Ectodermal cell (in vitro differentiated cells): ENCODE results near the gene ASPM.

Experiments used
- H3K27ac ChIP-seq: 2 replicates; pipeline ENCODE4 v1.7.0; 2013; ENCODE audit warnings: mild to moderate bottlenecking, low read depth, low read length; ENCODE audit not compliant: insufficient read depth, poor library complexity, severe bottlenecking
- H3K27me3 ChIP-seq: 2 replicates; pipeline ENCODE4 v1.7.0; 2013; ENCODE audit warnings: mild to moderate bottlenecking, low read length; ENCODE audit not compliant: insufficient read depth, control insufficient read depth, poor library complexity, severe bottlenecking
- H3K36me3 ChIP-seq: one replicate; pipeline ENCODE4 v1.7.0; 2013; ENCODE audit warnings: low read length; ENCODE audit not compliant: control insufficient read depth, insufficient read depth
- H3K4me1 ChIP-seq: one replicate; pipeline ENCODE4 v1.7.0; 2013; ENCODE audit warnings: low read length; ENCODE audit not compliant: control insufficient read depth, insufficient read depth
- H3K4me3 ChIP-seq: 2 replicates; pipeline ENCODE4 v1.7.0; 2013; ENCODE audit warnings: low read depth, low read length, control low read depth; ENCODE audit not compliant: insufficient read depth
- H3K9me3 ChIP-seq: 2 replicates; pipeline ENCODE4 v1.7.0; 2013; ENCODE audit warnings: mild to moderate bottlenecking, low read length, moderate library complexity; ENCODE audit not compliant: control insufficient read depth
- WGBS, 2 experiments: methylation state at CpG; one replicate each; pipeline ENCODE4 v1.1.7; 2013; ENCODE audit warnings: missing lambda C conversion rate in 2 of 2; 5-methylcytosine and 5-hydroxymethylcytosine counted together

ASPM gene

GRCh38 chr1:197145446-197146024 is 934 bp downstream of the ASPM start:
- Histone ChIP-seq H3K36me3 (peaks cover 18% of the 10 kb centered on the region), H3K27me3 (no peaks in the 10 kb centered on the region), H3K4me3 (peak overlapping the region; percentile 73), H3K4me1 (no peaks in the 10 kb centered on the region), H3K27ac (no peak overlapping the region), H3K9me3 (no peaks in the 10 kb centered on the region)
- 0 to 1% methylated on average over 3 to 7 of the region's 11 CpGs for WGBS, 2 experiments

- H3K36me3 ChIP-seq, result peaks cover 18% of the 10 kb centered on the region
- no peaks in the 10 kb centered on the region for H3K9me3 ChIP-seq
- 34 to 39% methylated on average over 4 to 5 of the region's 5 CpGs for WGBS, 2 experiments
Observed at GRCh38 chr1:197144570-197145325, 1.7 kb downstream of the ASPM start.

GRCh38 chr1:197143276-197143675 is 3.2 kb downstream of the ASPM start:
- no peak overlapping the region for H3K27ac ChIP-seq
- H3K4me3 ChIP-seq, result no peak overlapping the region
- no peaks in the 10 kb centered on the region for H3K27me3 ChIP-seq
- 78 to 97% methylated on average over 3 to 4 of the region's 5 CpGs for WGBS, 2 experiments
- H3K36me3 ChIP-seq, result peaks cover 24% of the 10 kb centered on the region
- H3K9me3 ChIP-seq, result no peaks in the 10 kb centered on the region
- no peaks in the 10 kb centered on the region for H3K4me1 ChIP-seq

More at GRCh38 chr1:197144570-197145325, 1.7 kb downstream of the ASPM start:
- Histone ChIP-seq H3K4me3 (peak overlapping the region; percentile 73), H3K27ac (no peak overlapping the region), H3K27me3 (no peaks in the 10 kb centered on the region), H3K4me1 (no peaks in the 10 kb centered on the region)

- Histone ChIP-seq H3K4me3 (no peak overlapping the region), H3K27me3 (no peaks in the 10 kb centered on the region), H3K36me3 (peaks cover 28% of the 10 kb centered on the region), H3K9me3 (no peaks in the 10 kb centered on the region), H3K4me1 (no peaks in the 10 kb centered on the region), H3K27ac (no peak overlapping the region)
- WGBS, 2 experiments, result 91 to 94% methylated on average over 1 of the region's 1 CpG
Observed at GRCh38 chr1:197141575-197141974, 4.9 kb downstream of the ASPM start.

GRCh38 chr1:197140121-197140520 is 6.3 kb downstream of the ASPM start:
- no peak overlapping the region for H3K27ac ChIP-seq
- H3K36me3 ChIP-seq, result peaks cover 28% of the 10 kb centered on the region
- H3K4me3 ChIP-seq, result no peak overlapping the region
- H3K27me3 ChIP-seq, result no peaks in the 10 kb centered on the region
- 90 to 100% methylated on average over 2 of the region's 2 CpGs for whole genome bisulfite sequencing, 2 experiments
- H3K4me1 ChIP-seq, result no peaks in the 10 kb centered on the region
- H3K9me3 ChIP-seq, result no peaks in the 10 kb centered on the region

- no peaks in the 10 kb centered on the region for H3K27me3 ChIP-seq
- peaks cover 28% of the 10 kb centered on the region for H3K36me3 ChIP-seq
- no peaks in the 10 kb centered on the region for H3K9me3 ChIP-seq
- no peak overlapping the region for H3K27ac ChIP-seq
- H3K4me1 ChIP-seq, result no peaks in the 10 kb centered on the region
- WGBS, 2 experiments, result 95 to 96% methylated on average over 15 of the region's 15 CpGs
- H3K4me3 ChIP-seq, result no peak overlapping the region
Observed at GRCh38 chr1:197139169-197139568, 7.3 kb downstream of the ASPM start.

GRCh38 chr1:197137322-197137721 is 9.1 kb downstream of the ASPM start:
- peaks cover 20% of the 10 kb centered on the region for H3K36me3 ChIP-seq
- 72% methylated on average over 7 of the region's 7 CpGs for WGBS, 2 experiments

GRCh38 chr1:197130677-197131304 is 15.7 kb downstream of the ASPM start:
- Histone ChIP-seq H3K4me3 (no peak overlapping the region), H3K4me1 (no peaks in the 10 kb centered on the region), H3K36me3 (peaks cover 18% of the 10 kb centered on the region), H3K27me3 (no peaks in the 10 kb centered on the region), H3K9me3 (no peaks in the 10 kb centered on the region), H3K27ac (no peak overlapping the region)
- 100% methylated on average over 1 of the region's 2 CpGs; no CpG with 5 or more reads in 1 of the 2 experiments for WGBS, 2 experiments

More at GRCh38 chr1:197137322-197137721, 9.1 kb downstream of the ASPM start:
- Histone ChIP-seq H3K27ac (no peak overlapping the region), H3K27me3 (no peaks in the 10 kb centered on the region), H3K9me3 (no peaks in the 10 kb centered on the region), H3K4me3 (no peak overlapping the region), H3K4me1 (no peaks in the 10 kb centered on the region)

- H3K27ac ChIP-seq, result no peak overlapping the region
- no peaks in the 10 kb centered on the region for H3K4me1 ChIP-seq
- peaks cover 23% of the 10 kb centered on the region for H3K36me3 ChIP-seq
- 92 to 97% methylated on average over 2 of the region's 2 CpGs for WGBS, 2 experiments
- H3K9me3 ChIP-seq, result no peaks in the 10 kb centered on the region
- H3K4me3 ChIP-seq, result no peak overlapping the region
- no peaks in the 10 kb centered on the region for H3K27me3 ChIP-seq
Observed at GRCh38 chr1:197129698-197130097, 16.8 kb downstream of the ASPM start.

- Histone ChIP-seq H3K27ac (no peak overlapping the region), H3K4me1 (no peaks in the 10 kb centered on the region), H3K36me3 (peaks cover 22% of the 10 kb centered on the region), H3K9me3 (no peaks in the 10 kb centered on the region), H3K27me3 (no peaks in the 10 kb centered on the region), H3K4me3 (no peak overlapping the region)
- 92 to 98% methylated on average over 2 of the region's 2 CpGs for WGBS, 2 experiments
Observed at GRCh38 chr1:197127246-197127912, 19.1 kb downstream of the ASPM start.
